Measurements from ENCODE around the gene HPSE2. TPM values are rescaled to one million over a fixed set of nuclear protein-coding genes. Genes with fewer than 3 reads are reported as not detected.

Gene HPSE2
- total RNA-seq, 1 experiment from 2014 or later: 0.20 TPM

- Histone ChIP-seq H3K9me3 (ENCODE audit: control insufficient read depth, low read depth, low read length) (no peaks in the 10 kb centered on the region), H3K4ac (ENCODE audit: low read depth, low read length) (no peak overlapping the region), H3K18ac (ENCODE audit: insufficient read length, low read depth, low read length) (no peak overlapping the region), H3T11ph (ENCODE audit: low read length) (no peak overlapping the region), H3K4me1 (ENCODE audit: insufficient read depth, low read length) (no peaks in the 10 kb centered on the region), H2BK20ac (ENCODE audit: low read depth, low read length, poor library complexity, severe bottlenecking) (no peak overlapping the region), H3K27ac (ENCODE audit: insufficient read length, low read depth, low read length) (no peak overlapping the region), H4K5ac (ENCODE audit: insufficient read length, low read depth, low read length) (no peak overlapping the region), H4K8ac (replicated peaks; ENCODE audit: insufficient read length, low read depth, low read length) (no peak overlapping the region), H3K79me1 (ENCODE audit: insufficient read depth, low read depth, low read length, poor library complexity, severe bottlenecking) (no peaks in the 10 kb centered on the region), H4K91ac (ENCODE audit: insufficient read length, low read depth, low read length) (no peak overlapping the region), H3K23me2 (ENCODE audit: insufficient read length, low read depth, low read length, poor library complexity, severe bottlenecking) (no peaks in the 10 kb centered on the region), H4K20me1 (ENCODE audit: control insufficient read depth, insufficient read depth, insufficient read length) (no peaks in the 10 kb centered on the region), H3K4me2 (ENCODE audit: insufficient read depth, insufficient read length, low read length) (no peak overlapping the region), H3K14ac (ENCODE audit: insufficient read depth, low read length) (no peak overlapping the region), H3K79me2 (ENCODE audit: insufficient read depth, low read length) (no peaks in the 10 kb centered on the region), H2BK120ac (ENCODE audit: low read depth, low read length, poor library complexity, severe bottlenecking) (no peak overlapping the region), H3K9ac (ENCODE audit: extremely low read depth, insufficient read length, low read length) (no peak overlapping the region), H2BK5ac (ENCODE audit: insufficient read length, low read length) (no peak overlapping the region), H2BK15ac (ENCODE audit: low read depth, low read length) (no peak overlapping the region), H3K27me3 (ENCODE audit: insufficient read depth, low read length) (no peaks in the 10 kb centered on the region), H2AFZ (ENCODE audit: low read length) (no peak overlapping the region), H2BK12ac (ENCODE audit: insufficient read length, low read depth, low read length) (no peak overlapping the region), H3K23ac (ENCODE audit: insufficient read length, low read depth, low read length) (no peak overlapping the region), H3K56ac (ENCODE audit: insufficient read length, low read depth, low read length) (no peak overlapping the region), H2AK5ac (ENCODE audit: insufficient read length, low read length) (no peak overlapping the region)
- no CpG with 5 or more reads among the region's 4 CpGs for WGBS (ENCODE audit: extremely low coverage, insufficient read length, low lambda C conversion rate)
- H3K27ac Mint-ChIP-seq: no peak overlapping the region
- no peaks in the 10 kb centered on the region; a peak in 1 of 5 replicates for H3K9me3 Mint-ChIP-seq
- peaks cover 7% of the 10 kb centered on the region in 2 experiments for H3K4me1 Mint-ChIP-seq
- H3K36me3 Mint-ChIP-seq (ENCODE audit: insufficient read depth in 1 of 3, low read depth in 3 of 3): no peaks in the 10 kb centered on the region; a peak in 1 of 7 replicates
- no peak for DNase-seq
- TF ChIP-seq, protein P1, sequence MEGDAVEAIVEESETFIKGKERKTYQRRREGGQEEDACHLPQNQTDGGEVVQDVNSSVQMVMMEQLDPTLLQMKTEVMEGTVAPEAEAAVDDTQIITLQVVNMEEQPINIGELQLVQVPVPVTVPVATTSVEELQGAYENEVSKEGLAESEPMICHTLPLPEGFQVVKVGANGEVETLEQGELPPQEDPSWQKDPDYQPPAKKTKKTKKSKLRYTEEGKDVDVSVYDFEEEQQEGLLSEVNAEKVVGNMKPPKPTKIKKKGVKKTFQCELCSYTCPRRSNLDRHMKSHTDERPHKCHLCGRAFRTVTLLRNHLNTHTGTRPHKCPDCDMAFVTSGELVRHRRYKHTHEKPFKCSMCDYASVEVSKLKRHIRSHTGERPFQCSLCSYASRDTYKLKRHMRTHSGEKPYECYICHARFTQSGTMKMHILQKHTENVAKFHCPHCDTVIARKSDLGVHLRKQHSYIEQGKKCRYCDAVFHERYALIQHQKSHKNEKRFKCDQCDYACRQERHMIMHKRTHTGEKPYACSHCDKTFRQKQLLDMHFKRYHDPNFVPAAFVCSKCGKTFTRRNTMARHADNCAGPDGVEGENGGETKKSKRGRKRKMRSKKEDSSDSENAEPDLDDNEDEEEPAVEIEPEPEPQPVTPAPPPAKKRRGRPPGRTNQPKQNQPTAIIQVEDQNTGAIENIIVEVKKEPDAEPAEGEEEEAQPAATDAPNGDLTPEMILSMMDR (conservative IDR thresholded peaks at IDR 0.05): no peak
- H3K4me3 Mint-ChIP-seq: no peak overlapping the region
- H3K27me3 Mint-ChIP-seq (ENCODE audit: low read depth): no peaks in the 10 kb centered on the region; the same call in 1 of the 2 replicates
Measured at GRCh38 chr10:98956576-98957260, 278.9 kb downstream of the HPSE2 start.
